HL-60 (cell line): Measurements from ENCODE around the gene HCN2.

ENCODE experiments used
- GABPA ChIP-seq: IDR thresholded peaks from 2 replicates; pipeline ENCODE4 v1.6.1; 2012; ENCODE audit warnings: low read depth
- POLR2AphosphoS5 ChIP-seq: IDR thresholded peaks from 2 replicates; pipeline ENCODE4 v1.6.1; 2012; ENCODE audit warnings: low read depth
- TF ChIP-seq, protein P1 (sequence below): IDR thresholded peaks from one replicate; pipeline ENCODE4 v1.5.1; 2011; ENCODE audit warnings: low read length, control low read depth, inconsistent platforms; ENCODE audit not compliant: insufficient read depth

GRCh38 chr19:661427-662196 lies 71.9 kb downstream of the HCN2 start:
- TF ChIP-seq, protein P1, sequence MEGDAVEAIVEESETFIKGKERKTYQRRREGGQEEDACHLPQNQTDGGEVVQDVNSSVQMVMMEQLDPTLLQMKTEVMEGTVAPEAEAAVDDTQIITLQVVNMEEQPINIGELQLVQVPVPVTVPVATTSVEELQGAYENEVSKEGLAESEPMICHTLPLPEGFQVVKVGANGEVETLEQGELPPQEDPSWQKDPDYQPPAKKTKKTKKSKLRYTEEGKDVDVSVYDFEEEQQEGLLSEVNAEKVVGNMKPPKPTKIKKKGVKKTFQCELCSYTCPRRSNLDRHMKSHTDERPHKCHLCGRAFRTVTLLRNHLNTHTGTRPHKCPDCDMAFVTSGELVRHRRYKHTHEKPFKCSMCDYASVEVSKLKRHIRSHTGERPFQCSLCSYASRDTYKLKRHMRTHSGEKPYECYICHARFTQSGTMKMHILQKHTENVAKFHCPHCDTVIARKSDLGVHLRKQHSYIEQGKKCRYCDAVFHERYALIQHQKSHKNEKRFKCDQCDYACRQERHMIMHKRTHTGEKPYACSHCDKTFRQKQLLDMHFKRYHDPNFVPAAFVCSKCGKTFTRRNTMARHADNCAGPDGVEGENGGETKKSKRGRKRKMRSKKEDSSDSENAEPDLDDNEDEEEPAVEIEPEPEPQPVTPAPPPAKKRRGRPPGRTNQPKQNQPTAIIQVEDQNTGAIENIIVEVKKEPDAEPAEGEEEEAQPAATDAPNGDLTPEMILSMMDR, result no peak
- no peak; the same call in 1 of the 2 replicates for TF ChIP-seq POLR2AphosphoS5
- TF ChIP-seq GABPA, result no peak
